Stomach (tissue), 9 donors: ENCODE measurements around the gene TPSB2. TPM values are rescaled to one million over a fixed set of nuclear protein-coding genes. Genes with fewer than 3 reads are reported as not detected.

ENCODE experiments used
- DNase-seq, 2 donors: peaks; one replicate each; pipeline versions ENCODE4 v3.0.0 to v3.0.0-alpha.2; 2013 to 2019
- H3K27ac ChIP-seq, 5 donors: fragments of 200-600 bp in 4 of 5; sonication (generic) in 4 of 5; one replicate each; pipeline ENCODE4 v1.5.1; 2013 to 2019; ENCODE audit warnings: mild to moderate bottlenecking in 1 of 5, moderate library complexity in 1 of 5
- H3K27me3 ChIP-seq, 3 donors: fragments of 200-600 bp; sonication (generic); one replicate each; pipeline ENCODE4 v1.5.1; 2017 to 2019; ENCODE audit warnings: mixed run types in 1 of 3
- H3K36me3 ChIP-seq, 4 donors: fragments of 200-600 bp; sonication (generic); 1 replicate in 3 of 4; 2 replicates in 1 of 4; pipeline ENCODE4 v1.5.1; 2016 to 2019
- H3K4me1 ChIP-seq, 4 donors: fragments of 200-600 bp; sonication (generic); one replicate each; pipeline ENCODE4 v1.5.1; 2016 to 2019
- H3K4me3 ChIP-seq, 4 donors: fragments of 200-600 bp; sonication (generic) in 3 of 4; one replicate each; pipeline ENCODE4 v1.5.1; 2016 to 2019; ENCODE audit warnings: mild to moderate bottlenecking in 1 of 4
- H3K9me3 ChIP-seq, 4 donors: fragments of 200-600 bp; sonication (generic); one replicate each; pipeline ENCODE4 v1.5.1; 2016 to 2019
- CTCF ChIP-seq, 7 experiments: fragments of 450-650 bp in 4 of 7; fragments of 200-600 bp in 3 of 7; sonication (generic) in 3 of 7; IDR thresholded peaks; one replicate each; pipeline ENCODE4 v1.5.1; 2016 to 2019; ENCODE audit warnings: antibody characterized with exemption in 7 of 7, control low read depth in 2 of 7, mild to moderate bottlenecking in 1 of 7
- EP300 ChIP-seq: sonication (generic); formaldehyde crosslinking; IDR thresholded peaks from one replicate; pipeline ENCODE4 v1.6.1; 2017; ENCODE audit warnings: antibody characterized with exemption
- POLR2A ChIP-seq, 4 donors: fragments of 450-650 bp; IDR thresholded peaks; one replicate each; pipeline ENCODE4 v1.6.1; 2016; ENCODE audit warnings: antibody characterized with exemption in 4 of 4, control low read depth in 2 of 4, mild to moderate bottlenecking in 1 of 4, moderate library complexity in 1 of 4
- POLR2AphosphoS5 ChIP-seq, 3 donors: sonication (generic); formaldehyde crosslinking; IDR thresholded peaks; one replicate each; pipeline ENCODE4 v1.6.1; 2016; ENCODE audit warnings: antibody characterized with exemption in 3 of 3
- WGBS, 5 donors: extraction: QIAGEN DNeasy Blood & Tissue Kit in 3 of 5; methylation state at CpG; one replicate each; pipeline versions ENCODE4 v1.1.5 to v1.1.7; 2013 to 2018; 5-methylcytosine and 5-hydroxymethylcytosine counted together
- intact Hi-C: fragments of 100-400 bp; cut with DNase I; formaldehyde crosslinking; loops from one replicate; pipeline ENCODE4 v1.15.1; 2023; ENCODE audit warnings: low total_unique reads
- polyA plus RNA-seq, 3 donors: library from polyadenylated mRNA; stranded (reverse); fragments of 200-250 nt; gene quantifications; one replicate each; pipeline ENCODE4 v1.2.3, GENCODE V29; 2013
- total RNA-seq, 5 donors: library from RNA; depleted of rRNA; stranded (reverse); fragments of >200 nt; gene quantifications; one replicate each; pipeline versions ENCODE4 v1.1.0 to v1.2.3, GENCODE V29; 2014 to 2016
- donor health status: healthy with polysubstance abuse.
- donor health status: Bipolar disorder and iron deficiency.
- donor health status: healthy.

Gene TPSB2
- total and polyA plus RNA-seq, 8 donors, result 1.8 to 164 (median 47.9) TPM; not detected in 1

GRCh38 chr16:1195393-1195666 lies 34.7 kb downstream of the TPSB2 start:
- intact Hi-C loops, result no loop called here

GRCh38 chr16:1194665-1195392 lies 35.2 kb downstream of the TPSB2 start:
- peak overlapping the region in 2 of 5 donors; percentile 1 to 83 for H3K27ac ChIP-seq
- peaks cover 0 to 16% (median 0%) of the 10 kb centered on the region in 4 donors for H3K36me3 ChIP-seq
- DNase-seq, result peak in 1 of 2 donors; percentile 56
- peaks cover 8 to 39% (median 23%) of the 10 kb centered on the region in 4 donors for H3K4me1 ChIP-seq
- WGBS, 5 donors, result 19 to 61% (median 25%) methylated on average over 23 to 61 of the region's 61 CpGs
- TF ChIP-seq CTCF (IDR thresholded peaks at IDR 0.05) (peak in 5 of 7 experiments; percentile 63 to 88 (median 84)), POLR2AphosphoS5 (IDR thresholded peaks at IDR 0.05) (no peak)
- peaks cover 0 to 22% (median 9%) of the 10 kb centered on the region in 3 donors for H3K27me3 ChIP-seq
- no peaks in the 10 kb centered on the region for H3K9me3 ChIP-seq
- H3K4me3 ChIP-seq, result no peak overlapping the region
- intact Hi-C loops, result no loop called here

More at GRCh38 chr16:1195393-1195666, 34.7 kb downstream of the TPSB2 start:
- H3K27ac ChIP-seq, result peak overlapping the region in 1 of 5 donors; percentile 83
- peaks cover 0 to 22% (median 9%) of the 10 kb centered on the region in 3 donors for H3K27me3 ChIP-seq
- no peak for DNase-seq
- peaks cover 8 to 39% (median 23%) of the 10 kb centered on the region in 4 donors for H3K4me1 ChIP-seq
- H3K9me3 ChIP-seq, result no peaks in the 10 kb centered on the region
- TF ChIP-seq EP300 (no peak), POLR2A (IDR thresholded peaks at IDR 0.05) (no peak), CTCF (IDR thresholded peaks at IDR 0.05) (no peak), POLR2AphosphoS5 (IDR thresholded peaks at IDR 0.05) (no peak)
- WGBS, 5 donors, result 57 to 77% (median 64%) methylated on average over 11 to 14 of the region's 14 CpGs
- H3K36me3 ChIP-seq, result peaks cover 0 to 20% (median 1%) of the 10 kb centered on the region in 4 donors
- H3K4me3 ChIP-seq, result no peak overlapping the region

- no peak for DNase-seq
- WGBS, 5 donors, result 37 to 78% (median 76%) methylated on average over 9 to 29 of the region's 29 CpGs
- Histone ChIP-seq H3K4me1 (peaks cover 8 to 39% (median 23%) of the 10 kb centered on the region in 4 donors), H3K36me3 (peaks cover 0 to 16% (median 0%) of the 10 kb centered on the region in 4 donors), H3K9me3 (no peaks in the 10 kb centered on the region), H3K27me3 (peaks cover 0 to 23% (median 9%) of the 10 kb centered on the region in 3 donors), H3K4me3 (no peak overlapping the region), H3K27ac (peak overlapping the region in 3 of 5 donors; percentile 52 to 83 (median 57))
- intact Hi-C loops, result no loop called here
- TF ChIP-seq POLR2A (IDR thresholded peaks at IDR 0.05) (no peak), POLR2AphosphoS5 (IDR thresholded peaks at IDR 0.05) (no peak)
These were observed 36.0 kb downstream of the TPSB2 start for GRCh38 chr16:1193825-1194581.

- intact Hi-C loops, result no loop called here
- Histone ChIP-seq H3K27me3 (peaks cover 0 to 30% (median 9%) of the 10 kb centered on the region in 3 donors), H3K4me1 (peaks cover 8 to 39% (median 23%) of the 10 kb centered on the region in 4 donors), H3K36me3 (peaks cover 0 to 12% (median 0%) of the 10 kb centered on the region in 4 donors), H3K27ac (peak overlapping the region in 3 of 5 donors; percentile 57 to 83 (median 64)), H3K9me3 (no peaks in the 10 kb centered on the region), H3K4me3 (no peak overlapping the region)
- TF ChIP-seq EP300 (peak; percentile 15), CTCF (IDR thresholded peaks at IDR 0.05) (no peak), POLR2AphosphoS5 (IDR thresholded peaks at IDR 0.05) (peak in 2 of 3 donors; percentile 16 to 64), POLR2A (IDR thresholded peaks at IDR 0.05) (no peak)
- 64 to 77% (median 70%) methylated on average over 17 to 30 of the region's 30 CpGs for WGBS, 5 donors
- DNase-seq, result peak in 1 of 2 donors; percentile 50
These were observed 36.7 kb downstream of the TPSB2 start for GRCh38 chr16:1193143-1193824.
